Measurements from ENCODE around the gene GRK5. TPM values are rescaled to one million over a fixed set of nuclear protein-coding genes. Genes with fewer than 3 reads are reported as not detected.

The GRK5 gene
- total RNA-seq, 4 donors from 2014 or later, result 15.9 to 53.8 (median 18.4) TPM

DNA sequence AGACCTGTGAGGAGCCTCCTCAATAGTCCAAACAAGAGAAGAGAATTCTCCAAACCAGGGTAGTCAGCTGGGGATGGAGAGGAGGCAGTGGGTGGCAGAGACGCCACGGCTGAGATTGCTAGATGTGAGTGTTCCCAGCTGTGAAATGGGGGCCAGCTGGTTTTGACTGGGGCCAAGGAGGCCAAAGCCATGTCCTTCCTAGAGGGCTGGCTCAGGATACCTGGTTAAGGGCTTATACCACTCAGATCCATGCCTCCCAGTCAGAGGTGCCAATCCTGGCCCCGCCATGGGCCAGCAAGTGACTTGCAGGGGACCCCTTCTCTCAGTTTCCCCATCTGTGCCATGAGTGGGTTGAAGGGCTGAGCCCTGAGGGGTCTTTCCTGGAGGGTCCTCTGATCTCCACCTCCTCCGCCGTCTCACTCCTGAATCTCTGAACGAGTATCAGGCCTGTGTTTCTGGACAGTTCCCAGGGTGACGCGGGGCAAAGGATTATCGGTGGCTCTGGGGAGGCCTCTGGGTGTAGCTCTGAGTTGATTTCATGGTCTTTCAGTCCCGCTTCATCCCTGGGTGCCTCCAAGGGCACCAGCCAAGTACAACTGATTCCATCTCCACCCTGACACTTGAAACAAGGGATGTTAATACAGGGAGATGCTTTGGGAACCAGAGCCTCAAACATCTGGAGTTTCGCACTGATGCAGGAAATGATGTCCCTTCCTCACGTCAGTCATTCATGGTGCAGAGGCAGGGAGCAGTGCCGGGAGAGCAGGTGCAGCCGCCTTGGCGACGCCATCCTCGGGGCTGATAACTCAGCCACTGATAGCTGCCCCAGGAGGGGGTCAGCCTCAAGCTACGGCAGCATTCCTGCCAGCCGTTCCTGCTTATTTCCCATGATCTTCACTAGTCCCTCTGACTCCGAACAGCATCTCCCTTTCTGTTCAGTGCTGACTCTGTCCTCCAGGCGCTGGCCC is 208.4 kb downstream of the GRK5 start:
- TF ChIP-seq, protein P1, sequence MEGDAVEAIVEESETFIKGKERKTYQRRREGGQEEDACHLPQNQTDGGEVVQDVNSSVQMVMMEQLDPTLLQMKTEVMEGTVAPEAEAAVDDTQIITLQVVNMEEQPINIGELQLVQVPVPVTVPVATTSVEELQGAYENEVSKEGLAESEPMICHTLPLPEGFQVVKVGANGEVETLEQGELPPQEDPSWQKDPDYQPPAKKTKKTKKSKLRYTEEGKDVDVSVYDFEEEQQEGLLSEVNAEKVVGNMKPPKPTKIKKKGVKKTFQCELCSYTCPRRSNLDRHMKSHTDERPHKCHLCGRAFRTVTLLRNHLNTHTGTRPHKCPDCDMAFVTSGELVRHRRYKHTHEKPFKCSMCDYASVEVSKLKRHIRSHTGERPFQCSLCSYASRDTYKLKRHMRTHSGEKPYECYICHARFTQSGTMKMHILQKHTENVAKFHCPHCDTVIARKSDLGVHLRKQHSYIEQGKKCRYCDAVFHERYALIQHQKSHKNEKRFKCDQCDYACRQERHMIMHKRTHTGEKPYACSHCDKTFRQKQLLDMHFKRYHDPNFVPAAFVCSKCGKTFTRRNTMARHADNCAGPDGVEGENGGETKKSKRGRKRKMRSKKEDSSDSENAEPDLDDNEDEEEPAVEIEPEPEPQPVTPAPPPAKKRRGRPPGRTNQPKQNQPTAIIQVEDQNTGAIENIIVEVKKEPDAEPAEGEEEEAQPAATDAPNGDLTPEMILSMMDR (IDR thresholded peaks at IDR 0.05), result no peak
- no peak for ATAC-seq (ENCODE audit: low FRiP score)
- DNase-seq (ENCODE audit: low spot score), result no peak

DNA sequence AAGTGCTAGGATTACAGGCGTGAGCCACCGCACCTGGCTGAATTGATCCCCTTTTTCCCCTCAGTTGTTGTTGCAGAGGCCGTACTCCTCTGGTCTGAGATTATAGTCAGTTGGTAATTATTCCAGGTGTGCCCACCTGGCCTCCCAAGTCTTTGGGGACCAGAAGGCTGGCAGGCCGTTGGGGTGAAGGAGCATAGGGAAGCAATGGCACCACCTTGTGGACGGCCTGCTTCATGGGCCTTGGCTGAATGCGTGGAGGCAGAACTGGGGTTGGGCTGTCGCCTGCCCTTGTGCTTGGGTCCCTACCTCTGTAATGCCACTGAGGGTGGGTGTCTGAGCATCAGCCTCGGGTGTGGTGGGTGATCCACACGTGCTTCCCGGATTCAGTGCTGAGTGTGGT is 209.5 kb downstream of the GRK5 start:
- TF ChIP-seq, protein P1 (IDR thresholded peaks at IDR 0.05), result no peak
- DNase-seq (ENCODE audit: low spot score) (no peak), ATAC-seq (ENCODE audit: low FRiP score) (no peak)

DNA sequence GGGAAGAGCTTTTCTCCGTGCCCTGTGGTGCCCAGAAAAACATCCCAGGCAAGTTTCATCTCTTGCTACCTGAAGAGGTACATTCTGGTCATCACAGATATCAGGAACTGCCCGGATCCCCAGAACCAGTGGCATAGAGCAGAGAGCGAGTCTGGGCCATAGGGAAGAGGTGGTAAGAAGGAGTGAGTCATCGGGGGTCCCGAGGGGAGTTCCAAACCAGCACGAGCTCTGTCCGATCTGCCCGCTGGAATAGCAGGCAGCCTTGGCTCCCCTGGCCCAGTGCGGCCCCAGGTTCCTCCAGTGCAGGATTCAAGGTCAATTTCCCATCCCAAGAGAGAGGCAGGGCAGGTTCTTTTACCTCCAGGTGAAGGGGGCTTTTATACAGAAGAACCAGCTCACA is 210.5 kb downstream of the GRK5 start:
- TF ChIP-seq, protein P1 (IDR thresholded peaks at IDR 0.05), result no peak
- DNase-seq (ENCODE audit: low spot score) (no peak), ATAC-seq (ENCODE audit: low FRiP score) (no peak)

DNA sequence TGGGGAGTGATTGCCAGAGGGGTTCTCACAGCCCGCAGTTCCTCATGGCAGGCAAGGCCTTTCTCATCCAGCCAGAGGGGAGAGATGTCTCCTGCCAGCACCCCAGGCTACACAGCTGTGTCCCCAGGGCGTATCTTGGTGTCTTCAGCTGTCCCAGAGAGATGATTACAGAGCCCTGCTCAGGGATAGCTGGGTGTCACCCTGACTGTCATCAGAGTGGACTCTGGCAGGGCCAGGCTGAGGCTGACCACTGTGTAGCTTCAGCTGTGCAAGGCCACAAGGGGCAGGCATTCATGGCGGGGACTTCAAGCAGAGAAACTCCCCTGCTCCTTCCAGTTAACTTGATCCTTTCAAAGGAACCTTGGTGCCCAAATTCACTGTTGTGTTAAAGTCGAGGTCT is 211.0 kb downstream of the GRK5 start:
- ATAC-seq (ENCODE audit: low FRiP score) (no peak), DNase-seq (ENCODE audit: low spot score) (no peak)
- TF ChIP-seq, protein P1 (IDR thresholded peaks at IDR 0.05), result no peak

DNA sequence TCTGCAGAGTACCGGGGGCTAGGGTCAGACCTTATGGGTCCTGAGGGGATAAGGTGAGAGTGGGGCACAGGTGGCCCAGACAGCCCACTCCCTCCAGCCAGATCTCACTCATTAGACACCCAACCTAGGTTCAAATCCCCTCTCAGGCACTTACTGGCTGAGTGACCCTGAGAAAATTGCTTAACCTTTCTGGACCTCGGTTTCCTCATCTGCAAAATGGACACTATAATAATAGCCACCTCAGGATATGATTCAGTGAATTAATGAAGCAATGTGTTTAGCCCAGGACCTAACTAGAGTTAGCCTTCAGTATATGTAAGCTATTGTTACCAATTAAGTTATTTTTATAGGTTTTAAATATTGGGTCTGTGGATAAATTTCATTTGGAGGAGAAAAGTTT is 212.6 kb downstream of the GRK5 start:
- TF ChIP-seq, protein P1 (IDR thresholded peaks at IDR 0.05), result no peak
- ATAC-seq (ENCODE audit: low FRiP score) (no peak), DNase-seq (ENCODE audit: low spot score) (no peak)

DNA sequence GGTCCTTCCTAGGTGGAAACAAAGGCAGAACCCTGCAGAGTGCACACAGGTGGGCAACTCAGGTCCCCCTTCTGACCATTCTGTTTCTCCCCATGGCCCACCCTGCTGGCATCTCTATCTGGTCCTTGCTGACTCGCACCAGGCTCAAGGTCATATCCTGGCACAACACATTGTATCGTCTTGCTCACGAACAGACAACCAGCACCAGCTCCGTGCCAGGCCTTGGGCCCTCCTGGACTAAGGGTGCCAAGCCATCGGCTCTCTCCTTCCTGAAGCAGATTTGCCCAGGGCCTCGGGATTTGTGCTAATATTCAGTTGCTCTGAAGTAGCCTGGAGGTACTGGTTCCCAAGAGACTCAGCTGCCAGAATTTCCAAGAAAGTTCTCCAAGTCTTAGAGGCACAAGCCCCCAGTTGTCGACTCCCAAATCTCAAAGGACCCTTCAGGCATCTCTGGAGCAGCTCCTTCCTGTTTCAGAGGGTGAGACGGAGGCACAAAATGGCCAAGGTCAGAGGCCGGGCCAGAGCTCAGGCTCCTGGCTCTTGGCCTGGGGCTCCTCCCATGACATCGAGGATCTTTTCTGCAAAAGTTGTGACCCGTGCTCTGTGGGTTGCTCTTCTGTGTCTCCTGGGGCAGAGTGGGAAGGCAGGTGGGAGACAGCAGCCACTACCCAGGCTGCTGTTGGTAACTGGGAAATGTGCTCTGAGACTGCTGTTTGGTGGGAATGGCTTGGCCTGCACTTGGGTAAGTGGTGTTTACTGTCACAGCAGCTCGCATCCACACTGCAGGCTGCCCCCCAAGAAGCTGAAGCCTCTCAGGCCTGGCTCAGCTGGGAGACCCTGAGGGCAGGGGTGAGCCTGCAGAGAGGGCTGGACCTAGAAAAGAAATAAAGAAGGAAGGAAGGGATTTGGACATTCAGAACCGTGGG is 213.8 kb downstream of the GRK5 start:
- DNase-seq (ENCODE audit: low spot score), result no peak
- TF ChIP-seq, protein P1 (IDR thresholded peaks at IDR 0.05), result no peak
- no peak for ATAC-seq (ENCODE audit: low FRiP score)
